ENCODE measurements around the gene SUN1. TPM values are rescaled to one million over a fixed set of nuclear protein-coding genes. Genes with fewer than 3 reads are reported as not detected.

Gene SUN1
- total and polyA plus RNA-seq, 10 of the 15 experiments (the other 5 are each of a cell fraction or from before 2014, with no cell fraction given), result 27.8 to 107 (median 65.8) TPM

GRCh38 chr7:923108-924041 is 91.1 kb downstream of the SUN1 start (continued):
- TF ChIP-seq PKNOX1 (IDR thresholded peaks at IDR 0.05), result peak; percentile 24; the same call in 1 of the 2 replicates
- no peak for TF ChIP-seq ZNF622 (IDR thresholded peaks at IDR 0.05)
- TF ChIP-seq, protein P1, sequence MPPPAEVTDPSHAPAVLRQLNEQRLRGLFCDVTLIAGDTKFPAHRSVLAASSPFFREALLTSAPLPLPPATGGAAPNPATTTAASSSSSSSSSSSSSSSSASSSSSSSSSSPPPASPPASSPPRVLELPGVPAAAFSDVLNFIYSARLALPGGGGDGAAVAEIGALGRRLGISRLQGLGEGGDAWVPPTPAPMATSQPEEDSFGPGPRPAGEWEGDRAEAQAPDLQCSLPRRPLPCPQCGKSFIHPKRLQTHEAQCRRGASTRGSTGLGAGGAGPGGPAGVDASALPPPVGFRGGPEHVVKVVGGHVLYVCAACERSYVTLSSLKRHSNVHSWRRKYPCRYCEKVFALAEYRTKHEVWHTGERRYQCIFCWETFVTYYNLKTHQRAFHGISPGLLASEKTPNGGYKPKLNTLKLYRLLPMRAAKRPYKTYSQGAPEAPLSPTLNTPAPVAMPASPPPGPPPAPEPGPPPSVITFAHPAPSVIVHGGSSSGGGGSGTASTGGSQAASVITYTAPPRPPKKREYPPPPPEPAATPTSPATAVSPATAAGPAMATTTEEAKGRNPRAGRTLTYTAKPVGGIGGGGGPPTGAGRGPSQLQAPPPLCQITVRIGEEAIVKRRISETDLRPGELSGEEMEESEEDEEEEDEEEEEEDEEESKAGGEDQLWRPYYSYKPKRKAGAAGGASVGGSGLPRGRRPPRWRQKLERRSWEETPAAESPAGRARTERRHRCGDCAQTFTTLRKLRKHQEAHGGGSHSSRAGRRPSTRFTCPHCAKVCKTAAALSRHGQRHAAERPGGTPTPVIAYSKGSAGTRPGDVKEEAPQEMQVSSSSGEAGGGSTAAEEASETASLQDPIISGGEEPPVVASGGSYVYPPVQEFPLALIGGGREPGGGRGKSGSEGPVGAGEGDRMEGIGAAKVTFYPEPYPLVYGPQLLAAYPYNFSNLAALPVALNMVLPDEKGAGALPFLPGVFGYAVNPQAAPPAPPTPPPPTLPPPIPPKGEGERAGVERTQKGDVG (CRISPR knock-in tag; IDR thresholded peaks at IDR 0.05), result no peak
- TF ChIP-seq NR2F1 (conservative IDR thresholded peaks at IDR 0.05), result peak; percentile 95
- no peak for TF ChIP-seq POLR2AphosphoS2 (IDR thresholded peaks at IDR 0.05; ENCODE audit: low read depth, low read length)
- no peak for TF ChIP-seq SREBF2 (IDR thresholded peaks at IDR 0.05; ENCODE audit: low read length)
- no peak for TF ChIP-seq BMI1 (IDR thresholded peaks at IDR 0.05; ENCODE audit: borderline replicate concordance)
- no peak for TF ChIP-seq CEBPB (IDR thresholded peaks at IDR 0.05; ENCODE audit: borderline replicate concordance in 1 of 2, low read depth in 2 of 2, low read length in 2 of 2)
- peak; percentile 93 for TF ChIP-seq GATAD2B (conservative IDR thresholded peaks at IDR 0.05; ENCODE audit: low read depth)
- peak; percentile 65; the same call in 1 of the 2 replicates for TF ChIP-seq BCL11A (IDR thresholded peaks at IDR 0.05; ENCODE audit: low read depth, low read length)
- TF ChIP-seq TBL1XR1 (IDR thresholded peaks at IDR 0.05; ENCODE audit: low read depth, low read length), result peak; percentile 82
- no peak for TF ChIP-seq NFYB (IDR thresholded peaks at IDR 0.05; ENCODE audit: insufficient read depth, low read depth, low read length)
- TF ChIP-seq SUPT20H (IDR thresholded peaks at IDR 0.05; ENCODE audit: borderline replicate concordance, control insufficient read depth, low read depth, low read length), result no peak
- TF ChIP-seq ZBED1 (IDR thresholded peaks at IDR 0.05; ENCODE audit: borderline replicate concordance), result peak; percentile 67; the same call in 1 of the 2 replicates
- TF ChIP-seq, protein P2, sequence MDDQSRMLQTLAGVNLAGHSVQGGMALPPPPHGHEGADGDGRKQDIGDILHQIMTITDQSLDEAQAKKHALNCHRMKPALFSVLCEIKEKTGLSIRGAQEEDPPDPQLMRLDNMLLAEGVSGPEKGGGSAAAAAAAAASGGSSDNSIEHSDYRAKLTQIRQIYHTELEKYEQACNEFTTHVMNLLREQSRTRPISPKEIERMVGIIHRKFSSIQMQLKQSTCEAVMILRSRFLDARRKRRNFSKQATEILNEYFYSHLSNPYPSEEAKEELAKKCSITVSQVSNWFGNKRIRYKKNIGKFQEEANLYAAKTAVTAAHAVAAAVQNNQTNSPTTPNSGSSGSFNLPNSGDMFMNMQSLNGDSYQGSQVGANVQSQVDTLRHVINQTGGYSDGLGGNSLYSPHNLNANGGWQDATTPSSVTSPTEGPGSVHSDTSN (IDR thresholded peaks at IDR 0.05; ENCODE audit: insufficient replicate concordance, low read depth, low read length), result no peak
- TF ChIP-seq, protein P3, sequence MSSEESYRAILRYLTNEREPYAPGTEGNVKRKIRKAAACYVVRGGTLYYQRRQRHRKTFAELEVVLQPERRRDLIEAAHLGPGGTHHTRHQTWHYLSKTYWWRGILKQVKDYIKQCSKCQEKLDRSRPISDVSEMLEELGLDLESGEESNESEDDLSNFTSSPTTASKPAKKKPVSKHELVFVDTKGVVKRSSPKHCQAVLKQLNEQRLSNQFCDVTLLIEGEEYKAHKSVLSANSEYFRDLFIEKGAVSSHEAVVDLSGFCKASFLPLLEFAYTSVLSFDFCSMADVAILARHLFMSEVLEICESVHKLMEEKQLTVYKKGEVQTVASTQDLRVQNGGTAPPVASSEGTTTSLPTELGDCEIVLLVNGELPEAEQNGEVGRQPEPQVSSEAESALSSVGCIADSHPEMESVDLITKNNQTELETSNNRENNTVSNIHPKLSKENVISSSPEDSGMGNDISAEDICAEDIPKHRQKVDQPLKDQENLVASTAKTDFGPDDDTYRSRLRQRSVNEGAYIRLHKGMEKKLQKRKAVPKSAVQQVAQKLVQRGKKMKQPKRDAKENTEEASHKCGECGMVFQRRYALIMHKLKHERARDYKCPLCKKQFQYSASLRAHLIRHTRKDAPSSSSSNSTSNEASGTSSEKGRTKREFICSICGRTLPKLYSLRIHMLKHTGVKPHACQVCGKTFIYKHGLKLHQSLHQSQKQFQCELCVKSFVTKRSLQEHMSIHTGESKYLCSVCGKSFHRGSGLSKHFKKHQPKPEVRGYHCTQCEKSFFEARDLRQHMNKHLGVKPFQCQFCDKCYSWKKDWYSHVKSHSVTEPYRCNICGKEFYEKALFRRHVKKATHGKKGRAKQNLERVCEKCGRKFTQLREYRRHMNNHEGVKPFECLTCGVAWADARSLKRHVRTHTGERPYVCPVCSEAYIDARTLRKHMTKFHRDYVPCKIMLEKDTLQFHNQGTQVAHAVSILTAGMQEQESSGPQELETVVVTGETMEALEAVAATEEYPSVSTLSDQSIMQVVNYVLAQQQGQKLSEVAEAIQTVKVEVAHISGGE (CRISPR knock-in tag; IDR thresholded peaks at IDR 0.05), result no peak
